ENCODE results near the gene TLCD5.

The TLCD5 gene

GRCh38 chr11:120337355-120338106, 12.4 kb downstream of the TLCD5 start:
- H3K4me1 ChIP-seq (ENCODE audit: insufficient read depth, low read length), result peaks cover 27% of the 10 kb centered on the region; the same call in 1 of the 2 replicates
- no peaks in the 10 kb centered on the region for H3K27me3 ChIP-seq (ENCODE audit: insufficient read depth, low read length)
- H3K36me3 ChIP-seq (ENCODE audit: insufficient read depth, low read length), result no peaks in the 10 kb centered on the region
- 12% methylated on average over 17 of the region's 18 CpGs for WGBS
- peak overlapping the region; percentile 71 for H3K4me3 ChIP-seq (ENCODE audit: low read length)
- no peak overlapping the region for H3K27ac ChIP-seq (ENCODE audit: low read depth, low read length)
- no peaks in the 10 kb centered on the region for H3K9me3 ChIP-seq (ENCODE audit: insufficient read depth, low read depth, low read length)
- peak overlapping the region; percentile 87 for H3K9ac ChIP-seq (ENCODE audit: low read depth, low read length)

DNA sequence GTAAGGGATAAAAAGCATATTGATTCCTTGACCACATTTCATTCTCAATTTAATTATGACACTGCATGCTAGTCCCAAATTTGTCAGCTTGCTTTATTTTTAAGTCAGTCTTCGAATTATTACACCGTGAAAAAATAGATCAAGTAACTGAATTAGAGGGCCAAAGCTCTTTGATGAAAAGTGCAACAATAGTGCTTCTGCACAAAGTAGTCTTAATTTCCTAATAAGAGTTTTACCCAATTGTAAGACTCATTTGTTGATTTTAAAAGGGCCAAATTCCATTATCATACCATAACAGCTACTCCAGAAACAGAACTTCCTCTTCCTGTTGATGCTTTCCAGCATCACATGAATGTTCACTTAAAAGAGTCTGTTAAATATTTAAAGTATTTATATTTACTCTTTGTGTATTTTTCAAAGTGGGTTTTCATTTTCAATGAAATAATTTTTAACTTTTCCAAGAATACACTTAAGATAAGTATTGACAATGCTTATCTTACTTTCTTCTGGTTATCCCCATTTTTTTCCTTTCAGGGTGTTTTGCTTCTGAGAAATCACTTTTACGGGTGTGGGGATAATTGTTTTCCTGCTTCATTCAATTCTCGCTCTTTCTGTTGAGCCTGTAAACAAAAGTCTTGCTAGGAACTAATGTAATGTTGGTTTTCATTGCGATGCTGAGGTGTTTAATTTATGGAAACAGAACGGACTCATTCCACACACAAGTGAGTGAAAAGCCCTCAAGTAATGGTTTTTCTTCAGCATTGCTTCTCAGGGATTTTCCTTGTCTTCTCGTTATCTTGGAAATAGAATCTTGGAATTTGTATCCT, 13.2 kb downstream of the TLCD5 start:
- peaks cover 33% of the 10 kb centered on the region for H3K4me1 ChIP-seq (ENCODE audit: insufficient read depth, low read length)
- no peaks in the 10 kb centered on the region for H3K27me3 ChIP-seq (ENCODE audit: insufficient read depth, low read length)
- peak overlapping the region; percentile 87; the same call in 1 of the 2 replicates for H3K9ac ChIP-seq (ENCODE audit: low read depth, low read length)
- H3K27ac ChIP-seq (ENCODE audit: low read depth, low read length), result no peak overlapping the region
- 74% methylated on average over 6 of the region's 7 CpGs for WGBS
- no peaks in the 10 kb centered on the region for H3K9me3 ChIP-seq (ENCODE audit: insufficient read depth, low read depth, low read length)
- peak overlapping the region; percentile 71 for H3K4me3 ChIP-seq (ENCODE audit: low read length)
- no peaks in the 10 kb centered on the region for H3K36me3 ChIP-seq (ENCODE audit: insufficient read depth, low read length)

GRCh38 chr11:120339394-120339890, 14.3 kb downstream of the TLCD5 start:
- no peaks in the 10 kb centered on the region for H3K36me3 ChIP-seq (ENCODE audit: insufficient read depth, low read length)
- peak overlapping the region; percentile 34 for H3K4me3 ChIP-seq (ENCODE audit: low read length)
- H3K27me3 ChIP-seq (ENCODE audit: insufficient read depth, low read length), result no peaks in the 10 kb centered on the region
- 69% methylated on average over 6 of the region's 6 CpGs for WGBS
- no peak overlapping the region for H3K27ac ChIP-seq (ENCODE audit: low read depth, low read length)
- no peak overlapping the region for H3K9ac ChIP-seq (ENCODE audit: low read depth, low read length)
- H3K4me1 ChIP-seq (ENCODE audit: insufficient read depth, low read length), result peaks cover 38% of the 10 kb centered on the region
- H3K9me3 ChIP-seq (ENCODE audit: insufficient read depth, low read depth, low read length), result no peaks in the 10 kb centered on the region

GRCh38 chr11:120340529-120340928, 15.4 kb downstream of the TLCD5 start:
- Histone ChIP-seq H3K9ac (ENCODE audit: low read depth, low read length) (no peak overlapping the region), H3K4me3 (ENCODE audit: low read length) (no peak overlapping the region), H3K27me3 (ENCODE audit: insufficient read depth, low read length) (no peaks in the 10 kb centered on the region), H3K27ac (ENCODE audit: low read depth, low read length) (no peak overlapping the region), H3K4me1 (ENCODE audit: insufficient read depth, low read length) (peaks cover 34% of the 10 kb centered on the region), H3K36me3 (ENCODE audit: insufficient read depth, low read length) (no peaks in the 10 kb centered on the region), H3K9me3 (ENCODE audit: insufficient read depth, low read depth, low read length) (no peaks in the 10 kb centered on the region)
- WGBS, result 96% methylated on average over 2 of the region's 2 CpGs

DNA sequence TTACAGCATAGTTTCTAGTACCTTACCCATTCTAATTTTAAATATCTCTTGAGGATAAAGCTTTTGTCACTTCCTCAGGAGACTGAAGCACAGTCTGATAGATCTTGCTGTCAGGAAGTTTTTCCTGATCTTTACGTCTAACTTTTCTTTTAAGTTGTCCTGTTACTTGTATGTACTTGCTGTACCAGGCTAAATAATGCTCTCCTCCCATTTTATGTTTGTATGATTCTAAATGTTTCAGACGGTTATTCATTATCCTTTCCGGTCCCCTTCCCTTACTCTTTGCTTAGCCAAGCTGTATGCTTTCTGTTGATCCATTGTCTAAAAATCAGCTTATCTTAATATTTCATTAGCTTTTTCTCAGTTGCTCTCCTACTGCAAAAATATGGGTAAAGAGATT, 17.1 kb downstream of the TLCD5 start:
- Histone ChIP-seq H3K36me3 (ENCODE audit: insufficient read depth, low read length) (no peaks in the 10 kb centered on the region), H3K4me1 (ENCODE audit: insufficient read depth, low read length) (peaks cover 34% of the 10 kb centered on the region), H3K4me3 (ENCODE audit: low read length) (no peak overlapping the region), H3K27me3 (ENCODE audit: insufficient read depth, low read length) (no peaks in the 10 kb centered on the region), H3K27ac (ENCODE audit: low read depth, low read length) (no peak overlapping the region), H3K9ac (ENCODE audit: low read depth, low read length) (no peak overlapping the region), H3K9me3 (ENCODE audit: insufficient read depth, low read depth, low read length) (no peaks in the 10 kb centered on the region)
- 88% methylated on average over 3 of the region's 3 CpGs for WGBS

DNA sequence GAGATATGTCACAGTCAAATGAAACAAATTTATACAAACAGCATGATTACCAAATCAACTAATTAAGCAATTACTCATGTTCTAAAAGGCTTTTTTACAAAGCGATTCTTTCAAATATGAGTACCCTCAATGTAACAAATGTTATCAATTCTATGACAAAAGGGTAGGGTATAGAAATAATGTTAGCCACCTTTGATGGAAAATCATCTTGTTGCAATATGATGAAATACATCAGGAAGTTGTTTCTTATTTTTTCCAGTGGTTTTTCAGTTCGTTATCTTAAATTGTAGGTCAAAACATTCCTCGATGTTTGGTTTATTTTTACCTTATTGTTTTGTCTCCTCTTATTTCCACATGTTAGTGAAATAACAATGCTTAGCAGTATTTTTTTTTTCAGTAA, 17.6 kb downstream of the TLCD5 start:
- 82% methylated on average over 2 of the region's 3 CpGs for WGBS
- no peaks in the 10 kb centered on the region for H3K27me3 ChIP-seq (ENCODE audit: insufficient read depth, low read length)
- H3K36me3 ChIP-seq (ENCODE audit: insufficient read depth, low read length), result no peaks in the 10 kb centered on the region
- no peaks in the 10 kb centered on the region for H3K9me3 ChIP-seq (ENCODE audit: insufficient read depth, low read depth, low read length)
- H3K27ac ChIP-seq (ENCODE audit: low read depth, low read length), result no peak overlapping the region
- H3K9ac ChIP-seq (ENCODE audit: low read depth, low read length), result no peak overlapping the region
- H3K4me1 ChIP-seq (ENCODE audit: insufficient read depth, low read length), result peaks cover 32% of the 10 kb centered on the region
- H3K4me3 ChIP-seq (ENCODE audit: low read length), result no peak overlapping the region

DNA sequence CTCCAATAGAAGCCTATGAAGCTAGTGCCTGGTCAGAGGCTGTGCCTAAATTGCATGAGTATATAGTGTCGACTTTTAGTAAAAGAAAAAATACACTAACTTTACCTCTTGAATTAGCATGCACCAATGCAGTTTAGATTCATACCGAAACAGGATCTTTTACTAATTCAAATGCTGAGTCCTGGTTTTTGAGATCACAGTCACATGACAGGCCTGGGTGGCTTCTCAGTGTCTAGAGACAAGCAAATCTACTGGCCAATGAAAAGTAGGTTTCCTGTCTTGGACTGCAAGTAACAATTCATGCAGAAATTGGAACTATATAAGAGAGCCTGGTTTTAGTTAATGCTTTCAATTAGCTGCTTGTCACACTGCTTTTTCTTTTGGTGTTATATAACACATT, 18.3 kb downstream of the TLCD5 start:
- Histone ChIP-seq H3K27ac (ENCODE audit: low read depth, low read length) (no peak overlapping the region), H3K27me3 (ENCODE audit: insufficient read depth, low read length) (no peaks in the 10 kb centered on the region), H3K4me3 (ENCODE audit: low read length) (no peak overlapping the region), H3K9me3 (ENCODE audit: insufficient read depth, low read depth, low read length) (no peaks in the 10 kb centered on the region), H3K4me1 (ENCODE audit: insufficient read depth, low read length) (peaks cover 25% of the 10 kb centered on the region), H3K36me3 (ENCODE audit: insufficient read depth, low read length) (no peaks in the 10 kb centered on the region), H3K9ac (ENCODE audit: low read depth, low read length) (no peak overlapping the region)
- WGBS, result 94% methylated on average over 2 of the region's 2 CpGs

GRCh38 chr11:120344302-120345004, 19.4 kb downstream of the TLCD5 start:
- Histone ChIP-seq H3K4me3 (ENCODE audit: low read length) (no peak overlapping the region), H3K9ac (ENCODE audit: low read depth, low read length) (no peak overlapping the region), H3K27ac (ENCODE audit: low read depth, low read length) (no peak overlapping the region), H3K27me3 (ENCODE audit: insufficient read depth, low read length) (no peaks in the 10 kb centered on the region), H3K36me3 (ENCODE audit: insufficient read depth, low read length) (no peaks in the 10 kb centered on the region), H3K4me1 (ENCODE audit: insufficient read depth, low read length) (peaks cover 17% of the 10 kb centered on the region), H3K9me3 (ENCODE audit: insufficient read depth, low read depth, low read length) (no peaks in the 10 kb centered on the region)
- 98% methylated on average over 1 of the region's 1 CpG for WGBS

- H3K4me3 ChIP-seq (ENCODE audit: low read length), result no peak overlapping the region
- no peaks in the 10 kb centered on the region for H3K36me3 ChIP-seq (ENCODE audit: insufficient read depth, low read length)
- peaks cover 10% of the 10 kb centered on the region for H3K4me1 ChIP-seq (ENCODE audit: insufficient read depth, low read length)
- H3K9me3 ChIP-seq (ENCODE audit: insufficient read depth, low read depth, low read length), result no peaks in the 10 kb centered on the region
- WGBS, result 60% methylated on average over 1 of the region's 1 CpG
- no peak overlapping the region for H3K9ac ChIP-seq (ENCODE audit: low read depth, low read length)
- H3K27me3 ChIP-seq (ENCODE audit: insufficient read depth, low read length), result no peaks in the 10 kb centered on the region
- no peak overlapping the region for H3K27ac ChIP-seq (ENCODE audit: low read depth, low read length)
Observed at GRCh38 chr11:120346233-120346632, 21.1 kb downstream of the TLCD5 start.

- H3K4me1 ChIP-seq (ENCODE audit: insufficient read depth, low read length), result peaks cover 14% of the 10 kb centered on the region; the same call in 1 of the 2 replicates
- no peak overlapping the region for H3K4me3 ChIP-seq (ENCODE audit: low read length)
- no peaks in the 10 kb centered on the region for H3K27me3 ChIP-seq (ENCODE audit: insufficient read depth, low read length)
- H3K27ac ChIP-seq (ENCODE audit: low read depth, low read length), result no peak overlapping the region
- no peak overlapping the region for H3K9ac ChIP-seq (ENCODE audit: low read depth, low read length)
- no peaks in the 10 kb centered on the region for H3K36me3 ChIP-seq (ENCODE audit: insufficient read depth, low read length)
- no peaks in the 10 kb centered on the region for H3K9me3 ChIP-seq (ENCODE audit: insufficient read depth, low read depth, low read length)
Observed at GRCh38 chr11:120350637-120351036, 25.5 kb downstream of the TLCD5 start.

DNA sequence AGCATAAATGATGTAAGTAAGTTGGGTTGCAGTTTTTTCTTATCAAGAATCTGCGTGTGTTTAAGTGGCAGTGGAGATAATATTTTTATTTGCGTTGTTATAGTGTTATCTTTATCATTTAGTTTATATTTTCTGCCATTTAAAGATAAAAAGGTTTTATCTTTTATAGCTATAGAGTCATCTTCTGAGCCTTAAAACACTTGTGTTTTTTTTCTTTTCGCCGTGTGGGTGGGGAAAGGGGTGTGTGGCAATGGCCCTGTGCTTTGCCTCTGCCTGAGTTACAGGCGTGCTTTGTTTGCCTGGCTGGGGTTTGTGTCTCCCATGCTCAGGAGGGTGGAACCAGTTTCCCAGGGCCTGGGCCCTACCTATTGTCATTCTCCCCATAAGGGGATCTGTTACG, 27.3 kb downstream of the TLCD5 start:
- no peak overlapping the region for H3K27ac ChIP-seq (ENCODE audit: low read depth, low read length)
- no peaks in the 10 kb centered on the region for H3K27me3 ChIP-seq (ENCODE audit: insufficient read depth, low read length)
- H3K9ac ChIP-seq (ENCODE audit: low read depth, low read length), result no peak overlapping the region
- WGBS, result 89% methylated on average over 5 of the region's 6 CpGs
- H3K36me3 ChIP-seq (ENCODE audit: insufficient read depth, low read length), result no peaks in the 10 kb centered on the region
- H3K4me3 ChIP-seq (ENCODE audit: low read length), result no peak overlapping the region
- H3K9me3 ChIP-seq (ENCODE audit: insufficient read depth, low read depth, low read length), result no peaks in the 10 kb centered on the region
- H3K4me1 ChIP-seq (ENCODE audit: insufficient read depth, low read length), result peaks cover 14% of the 10 kb centered on the region; the same call in 1 of the 2 replicates
